GM12891 (cell line): ENCODE data around the gene ANKRD30A.

Source experiments
- PAX5 ChIP-seq: IDR thresholded peaks from 2 replicates; pipeline ENCODE4 v1.6.1; 2011; ENCODE audit warnings: low read length, moderate library complexity, mild to moderate bottlenecking; ENCODE audit not compliant: insufficient read depth, severe bottlenecking
- POLR2A ChIP-seq: IDR thresholded peaks from 2 replicates; pipeline ENCODE4 v1.6.1; 2011; ENCODE audit warnings: low read depth, low read length, control low read depth
- POLR2AphosphoS5 ChIP-seq: IDR thresholded peaks from 2 replicates; pipeline ENCODE4 v1.6.1; 2011; ENCODE audit warnings: low read depth, low read length, control low read depth
- POU2F2 ChIP-seq: IDR thresholded peaks from 2 replicates; pipeline ENCODE4 v1.6.1; 2011; ENCODE audit warnings: low read depth, mild to moderate bottlenecking, control low read depth, low read length, moderate library complexity
- SPI1 ChIP-seq: IDR thresholded peaks from 2 replicates; pipeline ENCODE4 v1.6.1; 2011; ENCODE audit warnings: low read depth, low read length, control low read depth
- TAF1 ChIP-seq: IDR thresholded peaks from 2 replicates; pipeline ENCODE4 v1.6.1; 2011; ENCODE audit warnings: low read depth, low read length, control low read depth

GRCh38 chr10:37289833-37290464 is 164.6 kb downstream of the ANKRD30A start:
- TF ChIP-seq POLR2A (no peak), SPI1 (no peak), POLR2AphosphoS5 (no peak), TAF1 (no peak), PAX5 (no peak), POU2F2 (no peak)
